Measurements from ENCODE around the gene EBF3. TPM values are rescaled to one million over a fixed set of nuclear protein-coding genes. Genes with fewer than 3 reads are reported as not detected.

The EBF3 gene
- total RNA-seq, 4 donors from 2014 or later, result 0.42 to 2.9 (median 1.3) TPM

DNA sequence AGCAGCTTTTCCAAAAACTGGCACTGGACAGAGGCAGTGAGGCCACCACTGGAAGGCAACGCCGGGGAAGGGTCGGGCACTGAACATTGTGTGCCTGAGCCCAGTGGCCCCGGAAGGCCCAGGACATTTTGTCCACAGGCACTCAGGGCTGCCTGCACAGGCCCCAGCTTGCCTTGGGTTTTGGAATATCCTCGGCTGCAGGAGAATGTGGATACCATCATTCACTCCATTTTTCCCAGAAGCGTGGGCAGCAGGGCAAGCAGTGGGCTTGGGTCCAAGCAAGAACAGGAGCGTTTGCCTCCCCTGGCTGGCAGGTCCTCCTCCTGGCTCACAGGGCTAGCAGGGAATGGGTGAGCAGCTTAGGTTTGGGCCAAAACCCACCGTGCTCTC, 147.4 kb downstream of the EBF3 start:
- Histone ChIP-seq H3K27ac (no peak overlapping the region), H3K9me3 (peaks cover 0 to 11% (median 0%) of the 10 kb centered on the region in 3 donors), H3K4me3 (no peak overlapping the region), H3K36me3 (no peaks in the 10 kb centered on the region), H3K27me3 (peaks cover 0 to 8% (median 0%) of the 10 kb centered on the region in 4 donors), H3K4me1 (no peaks in the 10 kb centered on the region)
- no peak for DNase-seq
- WGBS, 2 donors, result 63 to 71% methylated on average over 1 to 4 of the region's 8 CpGs
- TF ChIP-seq POLR2A (IDR thresholded peaks at IDR 0.05), result no peak
- TF ChIP-seq, protein P1, sequence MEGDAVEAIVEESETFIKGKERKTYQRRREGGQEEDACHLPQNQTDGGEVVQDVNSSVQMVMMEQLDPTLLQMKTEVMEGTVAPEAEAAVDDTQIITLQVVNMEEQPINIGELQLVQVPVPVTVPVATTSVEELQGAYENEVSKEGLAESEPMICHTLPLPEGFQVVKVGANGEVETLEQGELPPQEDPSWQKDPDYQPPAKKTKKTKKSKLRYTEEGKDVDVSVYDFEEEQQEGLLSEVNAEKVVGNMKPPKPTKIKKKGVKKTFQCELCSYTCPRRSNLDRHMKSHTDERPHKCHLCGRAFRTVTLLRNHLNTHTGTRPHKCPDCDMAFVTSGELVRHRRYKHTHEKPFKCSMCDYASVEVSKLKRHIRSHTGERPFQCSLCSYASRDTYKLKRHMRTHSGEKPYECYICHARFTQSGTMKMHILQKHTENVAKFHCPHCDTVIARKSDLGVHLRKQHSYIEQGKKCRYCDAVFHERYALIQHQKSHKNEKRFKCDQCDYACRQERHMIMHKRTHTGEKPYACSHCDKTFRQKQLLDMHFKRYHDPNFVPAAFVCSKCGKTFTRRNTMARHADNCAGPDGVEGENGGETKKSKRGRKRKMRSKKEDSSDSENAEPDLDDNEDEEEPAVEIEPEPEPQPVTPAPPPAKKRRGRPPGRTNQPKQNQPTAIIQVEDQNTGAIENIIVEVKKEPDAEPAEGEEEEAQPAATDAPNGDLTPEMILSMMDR (IDR thresholded peaks at IDR 0.05), result no peak
- intact Hi-C loops (cut with DNase I), result no loop called here

DNA sequence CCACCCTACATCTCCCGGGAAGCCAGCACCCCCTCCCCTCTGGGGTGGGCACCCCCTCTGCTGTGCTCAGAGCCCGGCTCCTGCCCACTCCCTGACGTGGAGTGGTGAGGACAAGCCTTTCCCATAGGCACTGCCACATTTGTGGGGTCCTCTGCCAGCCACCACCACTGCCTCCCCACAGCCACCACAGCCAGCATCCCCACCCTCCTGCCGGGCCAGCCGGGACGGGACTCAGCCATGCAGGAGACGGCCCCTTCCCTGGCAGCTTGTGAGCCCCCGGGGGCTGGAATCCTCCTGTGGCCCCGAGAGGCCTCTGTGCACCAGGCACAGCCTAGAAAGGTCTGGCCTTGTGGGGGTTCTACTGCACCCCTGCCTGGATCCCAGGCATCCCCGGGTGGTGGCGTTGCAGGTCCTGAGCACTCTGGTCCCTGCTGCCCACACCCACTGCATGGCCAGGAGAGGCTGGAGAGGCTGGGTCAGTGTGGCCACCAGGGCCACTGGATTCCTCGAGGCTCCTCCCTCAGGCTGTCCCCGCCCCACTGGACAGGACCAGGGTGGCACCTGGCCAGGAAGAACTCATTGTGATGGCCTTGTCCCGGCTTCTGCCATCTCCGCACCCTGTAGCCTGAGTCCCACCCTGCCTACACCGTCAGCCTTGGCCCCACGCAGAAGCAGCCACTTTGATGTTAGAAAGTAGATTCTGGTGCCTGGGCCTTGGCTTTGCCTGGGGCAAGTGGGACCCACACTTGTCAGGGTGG, 148.0 kb downstream of the EBF3 start:
- H3K4me1 ChIP-seq, result no peaks in the 10 kb centered on the region
- H3K36me3 ChIP-seq, result no peaks in the 10 kb centered on the region
- intact Hi-C loops (cut with DNase I), result no loop called here
- DNase-seq, result no peak
- no peak overlapping the region for H3K27ac ChIP-seq
- no peak overlapping the region for H3K4me3 ChIP-seq
- 38% methylated on average over 1 of the region's 17 CpGs; no CpG with 5 or more reads in 1 of the 2 donors for WGBS, 2 donors
- H3K9me3 ChIP-seq, result peaks cover 0 to 11% (median 0%) of the 10 kb centered on the region in 3 donors
- TF ChIP-seq, protein P1 (IDR thresholded peaks at IDR 0.05), result no peak
- no peak for TF ChIP-seq POLR2A (IDR thresholded peaks at IDR 0.05)
- H3K27me3 ChIP-seq, result peaks cover 0 to 8% (median 0%) of the 10 kb centered on the region in 4 donors

DNA sequence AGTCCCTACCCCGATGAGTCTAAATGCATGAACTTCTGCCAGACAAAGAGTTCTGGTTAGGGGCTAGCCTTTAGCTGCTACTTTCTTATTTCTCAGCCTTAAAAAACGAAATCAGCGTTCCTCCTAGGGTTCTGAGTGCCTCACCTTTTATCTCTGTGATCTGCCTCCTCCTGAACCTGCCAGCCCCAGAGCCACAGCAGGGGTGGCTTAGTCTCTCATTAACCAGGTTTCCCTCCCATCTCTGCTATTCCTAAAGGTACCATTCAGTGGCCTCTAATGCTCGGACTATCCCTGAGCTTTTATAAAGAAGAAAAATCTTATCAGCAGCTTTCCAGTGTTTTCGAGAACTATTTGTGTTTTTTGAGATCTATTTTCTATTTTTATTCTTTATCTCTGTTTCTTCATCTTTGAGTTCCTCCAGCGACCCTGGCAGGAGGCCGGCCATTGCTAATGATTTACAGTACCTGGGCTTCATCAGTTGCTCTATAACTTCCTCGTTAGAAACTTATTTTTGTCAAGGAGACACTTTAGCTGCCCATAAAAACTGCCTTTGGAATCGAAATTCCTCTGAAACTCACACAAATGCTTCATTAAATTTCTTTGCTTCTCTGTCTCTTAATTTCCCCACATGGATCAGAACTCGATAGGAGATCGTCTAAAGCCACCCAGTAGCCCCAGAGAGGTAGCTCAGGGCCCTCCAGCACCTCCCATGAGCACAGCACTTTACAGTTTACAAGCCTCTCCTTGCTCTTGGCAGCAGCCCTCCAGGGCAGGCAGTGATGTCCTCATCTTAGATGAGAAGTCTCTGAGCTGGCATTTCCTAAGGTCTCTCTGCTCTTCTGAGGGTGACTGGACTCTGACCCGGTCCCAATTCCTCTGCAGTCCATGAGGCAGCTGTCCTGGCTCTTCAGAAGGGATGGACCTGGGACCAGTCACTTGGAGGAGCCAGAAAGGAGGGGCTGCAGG, 149.1 kb downstream of the EBF3 start:
- intact Hi-C loops (cut with DNase I), result no loop called here

DNA sequence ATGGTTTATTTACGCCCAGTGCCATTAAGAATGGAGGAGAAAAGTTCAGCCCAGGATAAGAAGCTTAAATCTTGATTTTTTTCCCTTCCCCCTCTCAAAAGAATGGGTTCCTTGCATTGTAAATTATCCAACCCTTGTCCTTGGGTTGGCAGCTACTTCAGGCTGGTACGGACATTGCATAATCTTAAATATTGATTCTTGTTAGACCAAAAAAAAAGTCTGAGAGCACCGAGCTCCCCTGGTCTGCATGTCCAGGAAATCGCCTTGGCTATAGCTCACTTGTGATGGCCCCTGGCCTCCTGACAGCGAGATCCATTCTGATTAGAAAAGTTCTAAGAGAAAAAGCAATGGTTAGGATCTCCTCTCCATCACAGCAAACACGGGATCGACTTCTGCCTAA, 151.7 kb downstream of the EBF3 start:
- WGBS, 2 donors, result 71 to 72% methylated on average over 5 to 7 of the region's 7 CpGs
- Histone ChIP-seq H3K4me3 (no peak overlapping the region), H3K36me3 (no peaks in the 10 kb centered on the region), H3K9me3 (peaks cover 0 to 24% (median 0%) of the 10 kb centered on the region in 3 donors), H3K27me3 (peaks cover 0 to 8% (median 0%) of the 10 kb centered on the region in 4 donors), H3K27ac (no peak overlapping the region), H3K4me1 (no peaks in the 10 kb centered on the region)
- intact Hi-C loops (cut with DNase I), result no loop called here
- no peak for DNase-seq
- TF ChIP-seq POLR2A (IDR thresholded peaks at IDR 0.05), result no peak
- TF ChIP-seq, protein P1 (IDR thresholded peaks at IDR 0.05), result no peak

More for the DNA sequence above, 149.1 kb downstream of the EBF3 start:
- Histone ChIP-seq H3K4me3 (no peak overlapping the region), H3K9me3 (peaks cover 0 to 11% (median 0%) of the 10 kb centered on the region in 3 donors), H3K27me3 (peaks cover 0 to 8% (median 0%) of the 10 kb centered on the region in 4 donors), H3K27ac (no peak overlapping the region), H3K4me1 (no peaks in the 10 kb centered on the region), H3K36me3 (no peaks in the 10 kb centered on the region)
- DNase-seq, result no peak
- TF ChIP-seq, protein P1 (IDR thresholded peaks at IDR 0.05), result no peak
- no peak for TF ChIP-seq POLR2A (IDR thresholded peaks at IDR 0.05)
- WGBS, 2 donors, result 40 to 53% methylated on average over 11 of the region's 12 CpGs
